ENCODE results near the gene ALX4.

DNA sequence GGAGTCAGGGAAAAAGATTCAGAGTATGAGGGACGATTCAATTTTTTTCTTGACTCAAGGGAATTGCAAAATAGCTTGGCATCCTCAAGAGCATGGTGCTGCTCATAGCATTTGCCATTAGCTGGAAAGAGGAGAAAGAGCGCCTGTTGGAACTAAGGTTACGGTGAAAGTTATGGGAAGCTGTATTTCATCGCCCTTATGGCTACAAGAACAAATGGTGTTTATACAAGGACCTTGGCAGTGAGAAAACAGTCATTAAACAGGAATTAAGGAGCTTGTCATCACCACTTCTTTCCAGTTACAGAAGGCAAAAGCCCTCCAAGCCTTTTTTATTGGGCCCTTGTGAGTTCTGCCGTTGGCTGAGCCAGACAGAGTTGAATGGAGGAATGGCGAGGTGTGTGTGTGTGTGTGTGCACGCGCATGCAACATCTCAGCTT is 74.2 kb downstream of the ALX4 start:
- TF ChIP-seq, protein P1, sequence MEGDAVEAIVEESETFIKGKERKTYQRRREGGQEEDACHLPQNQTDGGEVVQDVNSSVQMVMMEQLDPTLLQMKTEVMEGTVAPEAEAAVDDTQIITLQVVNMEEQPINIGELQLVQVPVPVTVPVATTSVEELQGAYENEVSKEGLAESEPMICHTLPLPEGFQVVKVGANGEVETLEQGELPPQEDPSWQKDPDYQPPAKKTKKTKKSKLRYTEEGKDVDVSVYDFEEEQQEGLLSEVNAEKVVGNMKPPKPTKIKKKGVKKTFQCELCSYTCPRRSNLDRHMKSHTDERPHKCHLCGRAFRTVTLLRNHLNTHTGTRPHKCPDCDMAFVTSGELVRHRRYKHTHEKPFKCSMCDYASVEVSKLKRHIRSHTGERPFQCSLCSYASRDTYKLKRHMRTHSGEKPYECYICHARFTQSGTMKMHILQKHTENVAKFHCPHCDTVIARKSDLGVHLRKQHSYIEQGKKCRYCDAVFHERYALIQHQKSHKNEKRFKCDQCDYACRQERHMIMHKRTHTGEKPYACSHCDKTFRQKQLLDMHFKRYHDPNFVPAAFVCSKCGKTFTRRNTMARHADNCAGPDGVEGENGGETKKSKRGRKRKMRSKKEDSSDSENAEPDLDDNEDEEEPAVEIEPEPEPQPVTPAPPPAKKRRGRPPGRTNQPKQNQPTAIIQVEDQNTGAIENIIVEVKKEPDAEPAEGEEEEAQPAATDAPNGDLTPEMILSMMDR (conservative IDR thresholded peaks at IDR 0.05; ENCODE audit: low read length), result no peak
- no peak for TF ChIP-seq EZH2phosphoT487 (IDR thresholded peaks at IDR 0.05; ENCODE audit: borderline replicate concordance, low read depth, low read length)

Measured in OCI-LY7 (cell line).